ENCODE measurements around the gene AHNAK. TPM values are rescaled to one million over a fixed set of nuclear protein-coding genes. Genes with fewer than 3 reads are reported as not detected.

AHNAK gene
- total RNA-seq, 1 donor from 2014 or later = 136 TPM

- Mint-ChIP-seq H3K9me3 (ENCODE audit: unreplicated experiment) (no peaks in the 10 kb centered on the region), H3K27me3 (ENCODE audit: unreplicated experiment) (peaks cover 10% of the 10 kb centered on the region)
Measured at GRCh38 chr11:62575156-62575555, 28.6 kb upstream of the AHNAK start.

GRCh38 chr11:62574363-62575071, 27.9 kb upstream of the AHNAK start:
- Mint-ChIP-seq H3K36me3 (ENCODE audit: low read depth, unreplicated experiment) (peaks cover 45% of the 10 kb centered on the region), H3K4me3 (ENCODE audit: unreplicated experiment) (peak overlapping the region; percentile 99), H3K27me3 (ENCODE audit: unreplicated experiment) (peaks cover 10% of the 10 kb centered on the region), H3K27ac (ENCODE audit: unreplicated experiment) (peak overlapping the region; percentile 96), H3K9me3 (ENCODE audit: unreplicated experiment) (no peaks in the 10 kb centered on the region), H3K4me1 (ENCODE audit: unreplicated experiment) (peaks cover 70% of the 10 kb centered on the region)
- TF ChIP-seq CTCF (IDR thresholded peaks at IDR 0.05; ENCODE audit: unreplicated experiment) = no peak
- peak; percentile 19 for DNase-seq (ENCODE audit: low spot score)

More at GRCh38 chr11:62575156-62575555, 28.6 kb upstream of the AHNAK start:
- H3K36me3 Mint-ChIP-seq (ENCODE audit: low read depth, unreplicated experiment) = peaks cover 42% of the 10 kb centered on the region
- no peak for TF ChIP-seq CTCF (IDR thresholded peaks at IDR 0.05; ENCODE audit: unreplicated experiment)
- DNase-seq (ENCODE audit: low spot score) = no peak
- peaks cover 69% of the 10 kb centered on the region for H3K4me1 Mint-ChIP-seq (ENCODE audit: unreplicated experiment)
- H3K27ac Mint-ChIP-seq (ENCODE audit: unreplicated experiment) = peak overlapping the region; percentile 96
- peak overlapping the region; percentile 99 for H3K4me3 Mint-ChIP-seq (ENCODE audit: unreplicated experiment)

- peak within 1 kb of the TSS; percentile 99 for H3K4me3 Mint-ChIP-seq (ENCODE audit: unreplicated experiment)
- peaks cover 70% of the 10 kb centered on the region for H3K4me1 Mint-ChIP-seq (ENCODE audit: unreplicated experiment)
- H3K27me3 Mint-ChIP-seq (ENCODE audit: unreplicated experiment) = peaks cover 10% of the 10 kb centered on the region
- H3K9me3 Mint-ChIP-seq (ENCODE audit: unreplicated experiment) = no peaks in the 10 kb centered on the region
- peak; percentile 96 for DNase-seq (ENCODE audit: low spot score)
- peak within 1 kb of the TSS; percentile 96 for H3K27ac Mint-ChIP-seq (ENCODE audit: unreplicated experiment)
- peaks cover 47% of the 10 kb centered on the region for H3K36me3 Mint-ChIP-seq (ENCODE audit: low read depth, unreplicated experiment)
- no peak for TF ChIP-seq CTCF (IDR thresholded peaks at IDR 0.05; ENCODE audit: unreplicated experiment)
Measured at GRCh38 chr11:62573592-62574362, 27.2 kb upstream of the AHNAK start, which contains the start of gene EEF1G. EEF1G (minus strand) TSS chr11:62573891; CDS start chr11:62573842, 49 bp downstream.

GRCh38 chr11:62573006-62573591, 26.5 kb upstream of the AHNAK start:
- Mint-ChIP-seq H3K27ac (ENCODE audit: unreplicated experiment) (peak overlapping the region; percentile 77), H3K4me3 (ENCODE audit: unreplicated experiment) (peak overlapping the region; percentile 99), H3K36me3 (ENCODE audit: low read depth, unreplicated experiment) (peaks cover 47% of the 10 kb centered on the region), H3K9me3 (ENCODE audit: unreplicated experiment) (no peaks in the 10 kb centered on the region), H3K27me3 (ENCODE audit: unreplicated experiment) (peaks cover 10% of the 10 kb centered on the region), H3K4me1 (ENCODE audit: unreplicated experiment) (peaks cover 67% of the 10 kb centered on the region)
- TF ChIP-seq CTCF (IDR thresholded peaks at IDR 0.05; ENCODE audit: unreplicated experiment) = no peak
- DNase-seq (ENCODE audit: low spot score) = peak; percentile 22
